Liver (tissue), 3 donors: ENCODE results near the gene SPACA5.
"Not testable (repeated sequence)": the region's sequence is repeated elsewhere in the genome, so short reads cannot be mapped to it uniquely, and the experiment has no call there.

Experiments
- CTCF ChIP-seq: fragments of 150-350 bp; IDR thresholded peaks from 2 replicates; pipeline ENCODE4 v1.5.1; 2017; ENCODE audit warnings: improper control_type of control experiment, low read depth, low read length; ENCODE audit not compliant: missing input control
- HNF4G ChIP-seq: IDR thresholded peaks from 2 replicates; pipeline ENCODE4 v1.6.1; 2016; ENCODE audit warnings: antibody characterized with exemption
- REST ChIP-seq: IDR thresholded peaks from 2 replicates; pipeline ENCODE4 v1.6.1; 2016; ENCODE audit warnings: antibody characterized with exemption, mild to moderate bottlenecking
- donor health status: healthy.
- donor health status: healthy.

DNA sequence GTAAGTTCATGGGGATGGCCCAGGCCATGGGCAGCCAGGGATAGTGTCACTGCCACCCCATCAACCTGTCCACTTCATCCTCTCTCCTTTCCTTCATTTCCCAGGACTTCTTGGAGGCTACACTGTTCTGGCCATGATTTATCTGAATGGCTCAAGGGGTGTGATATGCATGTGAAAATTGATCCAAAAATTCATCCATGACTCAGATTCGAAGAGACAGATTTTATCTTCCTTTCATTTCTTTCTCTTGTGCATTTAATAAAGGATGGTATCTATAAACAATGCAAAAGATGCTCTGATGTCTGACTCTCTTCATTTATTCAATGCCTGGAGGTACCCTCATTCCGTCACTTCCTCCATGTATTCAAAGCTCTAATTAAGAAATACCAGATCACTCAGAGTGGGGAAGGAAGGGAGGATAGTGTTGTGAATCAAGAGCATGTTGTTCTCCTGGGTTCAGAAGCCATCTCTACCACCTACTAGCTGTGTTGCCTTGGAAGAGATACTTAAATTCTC lies 2.7 kb downstream of the SPACA5 start:
- TF ChIP-seq REST, CTCF, HNF4G: not testable (repeated sequence)
